NOMO-1 treated with dmso at 0.1 percent for 144 hours (cell line): ENCODE measurements around the gene TICRR.

Experiments
- DNase-seq: peaks from one replicate; lab custom pipeline; 2025; ENCODE audit not compliant: unreplicated experiment; lab: John Stamatoyannopoulos, UW

The TICRR gene

DNA sequence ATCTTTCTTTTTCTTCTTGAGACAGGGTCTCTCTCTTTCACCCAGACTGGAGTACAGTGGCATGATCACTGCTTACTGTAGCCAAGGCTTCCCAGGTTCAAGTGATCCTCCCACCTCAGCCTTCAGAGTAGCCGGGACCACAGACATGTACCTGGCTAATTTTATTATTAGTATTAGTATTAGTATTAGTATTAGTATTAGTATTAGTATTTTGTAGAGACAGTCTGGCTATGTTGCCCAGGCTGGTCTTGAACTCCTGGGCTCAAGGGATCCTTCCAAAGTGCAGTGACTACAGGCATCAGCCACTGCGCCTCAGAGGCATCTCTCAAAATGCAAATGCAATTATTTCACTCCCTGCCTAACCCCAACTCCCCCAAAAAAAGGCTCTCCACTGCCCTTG is 78.3 kb downstream of the TICRR start:
- no peak for DNase-seq

DNA sequence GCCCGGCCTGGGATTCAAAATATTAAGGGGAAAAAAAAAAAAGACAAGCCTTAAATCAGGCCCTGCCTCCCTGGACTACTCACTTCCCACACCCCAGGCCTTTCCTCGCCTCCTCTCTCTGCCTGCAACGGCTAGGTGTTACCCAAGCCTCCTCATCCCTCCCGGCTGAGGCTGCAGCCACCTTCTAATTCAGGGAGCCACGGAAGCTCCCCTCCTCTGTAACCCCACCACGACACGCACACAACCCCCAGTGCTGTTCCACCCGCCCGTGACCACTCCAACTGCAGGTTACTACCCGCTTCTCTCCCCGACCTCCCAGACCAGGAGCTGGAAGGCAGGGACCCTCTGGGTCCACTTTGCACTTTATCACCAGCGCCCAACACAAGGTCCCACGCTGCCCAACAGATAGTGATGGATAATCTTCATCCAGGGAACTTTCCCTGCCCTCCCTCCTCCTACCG is 79.1 kb downstream of the TICRR start:
- DNase-seq: no peak

DNA sequence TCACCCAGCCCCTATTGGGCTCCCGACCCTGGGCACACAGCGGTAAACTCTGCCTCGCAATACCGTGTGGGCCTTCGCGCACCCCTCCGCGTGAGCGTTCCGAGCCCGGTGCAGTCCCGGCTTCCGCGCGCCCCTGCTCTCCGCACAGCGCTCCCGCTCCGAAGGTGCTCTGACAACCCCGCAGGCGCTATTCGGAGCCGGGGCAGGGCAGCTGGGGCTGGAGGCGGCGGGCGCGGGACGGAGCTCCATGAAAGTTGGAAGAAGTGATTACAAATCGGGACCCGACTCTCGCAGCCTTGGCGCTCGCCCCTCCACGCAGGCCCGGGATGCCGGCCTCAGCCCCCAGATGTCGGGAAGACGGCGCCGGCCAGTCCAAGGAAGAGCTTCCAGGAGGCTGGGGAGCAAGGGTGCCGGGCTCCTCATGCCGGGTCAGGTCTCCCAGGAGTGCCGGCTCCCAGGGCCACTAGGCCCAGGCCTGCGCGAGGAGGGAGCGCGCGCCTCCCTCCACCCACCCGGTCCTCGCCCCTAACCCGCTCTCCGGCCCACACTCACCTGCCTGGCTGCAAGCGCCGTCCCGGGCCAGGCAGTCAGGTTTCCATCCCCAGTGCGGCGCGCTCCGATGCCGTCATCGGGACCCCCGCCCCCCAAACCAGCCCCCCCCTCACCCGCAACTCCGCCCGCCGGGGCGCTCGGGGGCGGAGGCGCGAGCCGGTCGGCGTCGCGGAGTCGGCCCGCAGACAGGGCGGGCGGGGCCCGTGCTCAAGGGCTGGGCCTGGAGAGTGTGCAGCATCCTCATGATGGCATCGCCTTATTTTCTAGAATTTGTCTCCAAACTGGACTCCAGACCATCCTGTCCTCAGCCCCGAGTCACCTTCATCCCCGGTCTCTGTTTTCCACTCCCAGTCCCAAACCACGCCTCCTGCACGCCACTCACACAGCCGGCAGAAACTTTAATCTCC is 79.9 kb downstream of the TICRR start, which contains the start of gene KIF7:
Gene KIF7 (minus strand): TSS at position 621 of the 959 bp plus-strand sequence. CDS start 2,537 bp downstream, outside the sequence.
- DNase-seq: no peak

DNA sequence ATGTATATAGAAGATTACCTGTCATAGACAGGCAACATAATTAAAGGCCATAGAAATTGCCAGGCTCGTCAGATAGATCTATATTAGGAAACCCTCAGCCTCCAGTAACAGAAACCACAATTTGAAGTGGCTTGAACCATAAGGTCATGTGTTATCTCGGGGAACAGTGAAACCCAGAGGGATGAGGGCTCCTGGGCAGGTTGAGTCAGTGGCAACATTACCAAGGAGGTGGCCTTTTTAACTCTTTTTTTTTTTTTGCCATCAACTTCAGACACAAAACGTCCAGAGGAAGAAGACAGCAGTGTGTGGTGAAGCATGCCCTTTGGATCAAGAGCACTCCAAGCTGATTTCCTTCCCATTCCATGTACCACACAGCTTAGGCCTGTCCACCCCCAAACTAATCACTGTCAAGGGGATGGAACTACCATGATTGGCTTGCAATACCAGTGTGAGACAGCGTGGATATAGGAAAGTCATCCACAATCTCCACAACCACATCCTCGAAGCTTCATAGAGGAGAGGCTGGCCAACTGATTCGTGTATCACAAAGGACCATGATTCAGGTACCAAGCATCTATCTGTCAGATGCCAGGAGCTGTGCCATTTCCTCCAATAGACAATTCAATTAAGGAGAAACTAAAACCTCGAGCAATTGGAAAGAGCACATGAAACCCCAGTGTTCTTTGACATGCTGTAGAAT is 81.0 kb downstream of the TICRR start:
- DNase-seq: no peak

DNA sequence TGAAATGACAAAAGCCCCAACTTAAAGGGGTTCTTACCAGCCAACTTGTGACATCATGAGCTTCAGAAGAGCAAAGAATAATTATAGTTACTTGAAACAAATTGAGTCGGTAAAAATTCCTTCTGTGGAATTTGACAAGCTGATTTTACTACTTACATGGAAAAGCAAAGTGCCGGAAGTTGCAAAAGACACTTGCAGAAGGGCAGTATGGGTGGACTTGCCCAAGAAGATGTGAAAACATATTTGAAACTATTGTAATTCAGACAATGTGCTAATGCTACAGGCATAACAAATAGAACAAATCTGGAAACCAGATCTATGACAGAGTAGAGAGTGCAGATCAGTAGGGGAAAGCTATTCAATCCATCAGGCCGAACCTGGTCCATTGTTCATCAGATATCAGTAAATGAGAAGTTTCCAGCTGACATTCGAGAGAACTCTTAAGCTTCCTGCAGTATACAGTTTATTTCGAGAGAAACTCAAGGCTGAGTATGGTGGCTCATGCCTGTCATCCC is 82.5 kb downstream of the TICRR start:
- DNase-seq: no peak

DNA sequence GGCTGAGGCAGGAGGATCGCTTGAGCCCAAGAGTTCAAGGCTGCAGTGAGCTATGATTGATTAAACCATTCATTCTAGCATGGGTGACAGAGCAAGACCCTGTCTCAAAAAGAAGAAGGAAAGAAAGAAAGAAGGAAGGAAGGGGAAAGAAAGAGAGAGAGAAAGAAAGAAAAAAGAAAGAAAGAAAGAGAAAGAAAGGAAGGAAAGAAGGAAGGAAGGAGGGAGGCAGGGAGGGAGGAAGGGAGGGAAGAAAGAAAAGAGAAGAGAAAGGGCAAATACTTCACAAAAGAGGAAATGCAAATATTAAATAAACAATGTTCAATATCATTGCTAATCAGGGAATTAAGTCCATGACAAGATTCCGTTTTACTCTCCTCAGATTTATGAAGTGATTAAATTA is 84.0 kb downstream of the TICRR start:
- no peak for DNase-seq

DNA sequence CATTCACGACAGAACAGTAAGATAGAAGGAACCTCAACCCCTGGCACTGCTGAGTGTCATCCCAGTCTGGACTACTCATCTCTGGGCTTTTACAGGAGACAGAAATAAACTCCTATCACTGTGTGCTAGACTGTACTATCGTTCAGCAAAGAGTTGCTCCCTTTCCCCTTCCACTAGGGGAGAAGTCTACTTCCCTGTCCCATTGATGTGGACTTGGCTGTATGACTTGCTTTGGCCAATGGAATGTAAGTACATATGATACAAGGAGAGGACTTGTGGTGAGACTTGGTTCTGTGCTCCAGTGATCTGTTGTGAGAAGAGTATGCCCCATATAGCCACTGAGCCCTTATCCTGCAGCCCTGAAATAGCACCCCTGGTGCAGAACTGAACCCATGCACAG is 85.3 kb downstream of the TICRR start:
- DNase-seq: no peak

DNA sequence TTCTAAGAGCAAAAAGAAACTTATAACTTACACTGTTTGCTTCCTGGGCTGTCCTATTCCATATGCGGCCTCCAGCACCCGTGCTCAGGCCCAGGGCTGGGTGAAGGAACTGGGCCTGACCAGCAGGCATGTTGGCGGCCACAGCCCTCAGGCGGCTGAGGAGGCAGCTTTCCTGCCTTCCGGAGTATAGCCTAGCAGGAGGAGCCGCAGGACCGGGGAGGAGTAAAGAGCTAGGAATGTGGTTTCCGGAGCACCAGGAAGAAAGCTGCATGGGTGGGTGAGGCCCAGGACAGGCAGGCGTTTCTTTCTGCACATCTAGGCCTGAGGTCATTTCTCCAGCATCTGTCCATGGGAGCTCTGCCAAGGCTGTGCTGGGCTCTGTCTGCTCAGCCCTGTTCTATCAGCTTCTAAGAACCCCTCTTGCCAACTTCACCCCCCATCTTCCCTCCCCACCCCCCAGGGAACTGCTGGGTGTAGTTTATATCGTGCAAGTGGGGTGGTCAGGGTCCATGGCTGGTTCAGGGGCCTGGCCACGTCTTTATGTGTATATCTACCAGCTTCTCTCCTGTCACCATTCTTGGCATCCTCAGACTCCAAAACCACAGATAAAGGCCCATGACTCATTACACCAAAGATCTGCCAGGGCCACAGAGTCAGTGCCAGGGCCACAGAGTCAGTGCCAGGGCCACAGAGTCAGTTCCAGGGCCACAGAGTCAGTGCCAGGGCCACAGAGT is 87.8 kb downstream of the TICRR start:
- no peak for DNase-seq

DNA sequence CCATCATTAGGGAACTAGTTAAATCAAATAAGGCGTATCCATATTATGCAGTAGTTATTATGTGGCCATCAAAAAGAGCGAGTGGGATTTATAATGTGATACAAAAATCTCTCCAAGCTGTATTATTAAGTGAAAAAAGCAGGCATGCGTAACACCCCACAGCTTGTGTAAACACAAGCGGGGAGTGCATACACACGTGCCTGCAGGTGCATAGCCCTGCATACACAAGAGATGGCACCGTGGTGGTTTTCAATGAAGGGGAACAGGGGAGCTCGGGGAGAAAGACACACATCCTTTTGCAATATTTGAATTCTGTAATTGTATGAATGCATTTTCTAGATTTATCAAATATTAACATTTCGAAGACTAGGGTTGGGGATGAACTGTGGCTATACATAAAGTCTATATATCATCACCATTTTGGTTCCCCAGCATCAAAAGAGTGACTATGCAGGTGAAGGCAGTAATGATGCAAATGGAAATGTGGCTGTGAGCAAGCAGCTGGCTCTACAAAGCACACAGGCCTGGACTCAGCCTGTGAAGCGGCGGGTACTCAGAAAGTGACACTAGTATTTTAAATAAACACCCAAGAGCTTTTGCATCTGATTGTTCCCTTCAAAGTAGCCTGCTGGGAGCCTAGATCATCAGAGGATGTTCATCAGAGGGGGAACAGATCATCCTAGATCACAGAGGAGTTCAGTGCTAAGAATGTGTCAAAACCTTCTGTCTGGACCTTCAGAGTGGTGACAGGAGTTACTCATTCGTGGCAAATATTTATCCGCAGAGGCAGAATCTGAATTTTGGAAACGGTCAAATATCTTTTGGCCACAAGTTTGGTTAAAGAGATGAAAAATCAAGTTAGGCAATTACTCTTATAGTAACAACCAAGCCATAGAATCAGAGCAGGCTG is 89.4 kb downstream of the TICRR start:
- no peak for DNase-seq

DNA sequence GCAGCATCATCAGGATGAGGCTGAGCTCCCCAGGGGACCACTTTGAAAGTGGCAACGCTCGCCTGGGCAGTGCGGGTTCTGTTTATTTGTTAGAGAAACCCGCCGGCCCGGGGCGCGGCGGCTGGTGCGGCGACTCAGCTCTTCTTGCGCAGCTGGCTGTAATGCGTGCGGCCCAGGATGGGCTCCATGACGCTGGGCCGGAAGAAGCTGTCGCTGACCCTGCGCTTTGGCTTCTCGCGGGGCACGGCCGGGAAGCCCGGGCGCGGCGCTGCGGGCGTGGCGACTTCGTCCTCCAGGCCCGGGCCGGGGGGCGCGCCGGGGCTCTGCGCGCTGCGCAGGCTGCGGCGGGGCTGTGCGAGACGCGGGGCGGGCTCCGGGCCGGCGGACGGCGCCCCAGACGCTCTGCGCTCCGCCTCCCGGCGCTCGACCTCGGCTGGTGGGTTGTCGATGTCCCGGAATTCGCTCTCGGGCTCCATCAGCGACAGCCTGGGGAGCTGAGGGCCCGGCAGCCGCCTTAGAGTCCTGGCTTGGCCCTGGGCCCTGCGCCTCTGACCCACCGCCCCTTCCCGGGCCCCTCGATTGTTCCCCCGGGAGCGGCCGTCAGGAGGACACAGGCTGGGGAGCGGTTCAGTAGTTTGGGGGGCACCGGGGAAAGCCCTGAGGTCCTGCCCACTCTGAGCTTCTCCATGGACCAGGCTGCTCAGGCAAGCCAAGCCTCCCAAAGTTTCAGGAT is 90.3 kb downstream of the TICRR start:
- DNase-seq: no peak

DNA sequence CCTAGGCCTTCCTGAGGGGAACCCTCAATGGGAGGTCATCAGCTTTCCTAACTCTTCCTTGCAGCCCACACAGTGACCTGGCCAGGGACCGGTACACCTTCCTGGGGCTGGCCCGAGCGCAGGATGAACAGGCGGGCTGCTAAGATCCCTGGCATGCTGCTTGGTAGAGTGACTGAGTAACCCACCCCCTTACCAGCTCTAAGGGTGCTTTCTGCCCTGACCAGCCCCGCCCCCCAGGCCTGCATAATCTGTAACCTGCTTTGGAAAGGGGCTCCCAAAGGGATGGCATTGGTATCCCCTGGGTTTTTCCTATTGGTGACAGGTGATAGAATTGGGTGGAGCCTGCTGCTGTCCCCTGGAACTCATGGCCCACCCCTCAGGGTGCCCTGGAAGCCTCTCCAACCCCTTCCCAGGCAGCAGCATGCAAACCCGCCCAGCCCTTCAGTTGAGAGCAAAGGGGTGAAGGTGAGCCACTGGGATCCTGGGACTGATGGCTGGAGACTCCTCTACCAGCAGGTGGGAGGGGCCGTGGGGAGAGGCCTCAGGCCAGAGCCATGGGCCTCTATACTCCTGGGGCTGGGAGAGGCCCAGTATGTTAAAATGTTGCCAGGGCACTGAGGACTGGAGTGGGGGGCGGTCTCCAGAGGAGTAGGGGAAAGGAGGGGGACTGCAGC is 91.1 kb downstream of the TICRR start:
- no peak for DNase-seq

DNA sequence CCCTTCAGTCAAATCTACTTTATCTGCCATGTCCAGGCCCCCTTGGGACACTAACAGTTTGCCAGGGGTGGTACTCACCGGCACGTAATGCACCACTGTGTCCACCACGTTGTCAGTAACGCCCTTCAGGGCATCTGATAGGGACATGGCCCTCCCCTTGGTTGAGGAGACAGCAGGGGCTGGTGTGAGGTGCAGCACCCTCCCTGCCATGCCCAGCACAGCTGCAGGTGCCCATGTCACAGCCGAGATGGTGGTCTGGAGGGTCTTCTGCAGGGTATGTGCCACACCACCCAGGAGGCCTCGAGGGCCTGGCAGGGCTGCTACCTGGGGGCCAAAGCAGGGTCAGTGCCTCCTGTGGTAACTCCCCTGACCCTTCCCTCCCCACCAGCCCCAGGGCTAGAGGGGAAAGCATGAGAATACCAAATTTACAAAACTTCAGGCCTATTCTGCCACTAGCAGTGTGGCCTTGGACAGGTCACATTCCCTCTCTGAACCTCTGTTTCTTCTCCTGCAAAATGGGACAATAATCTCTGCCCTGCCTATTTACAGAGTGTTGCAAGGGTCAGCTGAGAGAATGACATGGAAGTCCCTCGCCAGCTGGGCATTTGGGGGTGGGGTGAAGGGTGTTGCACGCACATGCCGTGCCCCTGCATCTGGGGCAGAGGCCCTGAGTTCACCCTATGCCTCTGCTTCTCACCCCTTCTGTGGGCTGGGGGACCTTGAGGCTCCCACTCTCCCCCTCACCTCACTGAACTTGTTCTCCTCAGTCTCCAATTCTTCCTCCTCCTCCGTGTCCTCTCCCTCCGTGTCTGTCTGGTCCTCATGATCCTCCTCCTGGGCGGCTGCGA is 91.8 kb downstream of the TICRR start:
- no peak for DNase-seq

DNA sequence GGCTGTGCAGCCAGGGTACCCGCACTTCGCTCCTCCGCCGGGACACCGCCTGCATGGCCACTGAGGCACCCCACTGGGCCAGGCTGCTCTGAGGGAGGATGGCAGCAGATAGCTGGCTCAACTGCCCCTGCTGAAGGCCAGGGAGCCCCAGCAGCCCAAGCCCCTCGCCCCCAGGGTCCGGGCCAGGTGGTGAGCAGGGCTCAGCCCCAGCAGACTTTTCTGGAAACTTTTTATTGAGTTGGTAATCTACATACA is 92.4 kb downstream of the TICRR start:
- DNase-seq: no peak

DNA sequence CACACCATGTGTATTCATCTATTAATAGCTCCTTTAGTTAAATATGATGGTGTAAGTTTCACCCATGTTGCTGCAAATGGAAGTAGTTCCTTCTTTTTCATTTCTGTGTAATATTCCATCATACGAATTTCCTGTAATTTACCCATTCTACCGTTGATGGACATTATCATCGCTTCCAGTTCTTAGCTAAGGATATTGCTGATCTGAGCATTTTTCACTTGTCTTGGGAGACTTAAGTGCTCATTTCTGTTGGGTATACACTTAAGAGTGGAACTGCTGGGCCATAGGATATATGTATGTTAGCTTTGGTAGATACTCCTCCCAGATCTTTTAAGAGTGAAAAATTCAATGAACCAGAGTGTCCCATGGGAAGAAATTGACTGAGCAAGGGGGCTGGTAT is 92.9 kb downstream of the TICRR start:
- no peak for DNase-seq

DNA sequence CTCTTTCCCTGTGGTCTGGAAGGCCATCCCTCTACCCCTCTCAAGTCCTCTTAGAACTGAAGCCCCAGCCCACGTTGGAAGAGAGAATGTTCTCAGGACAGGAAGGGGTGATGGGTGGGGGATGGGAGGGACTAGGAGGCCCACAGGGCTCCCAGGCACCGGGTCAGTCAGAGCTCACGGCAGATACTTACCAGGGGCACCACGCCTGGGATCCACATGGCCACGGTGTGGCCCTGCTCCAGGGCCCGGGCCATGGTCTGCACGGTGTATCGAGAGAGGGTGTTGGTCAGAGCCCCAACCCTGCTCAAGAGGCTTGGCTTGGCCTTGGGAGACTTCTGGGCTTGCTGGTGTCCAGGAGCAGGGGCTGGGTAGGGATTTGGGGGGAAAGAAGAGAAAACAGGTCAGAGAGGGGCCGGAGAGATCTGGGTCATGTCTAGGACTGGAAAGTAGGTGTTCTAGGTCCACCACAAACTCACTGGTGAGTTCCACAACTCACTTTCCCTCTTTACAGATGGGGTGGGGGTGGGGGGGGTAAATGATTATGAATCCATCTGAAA is 94.1 kb downstream of the TICRR start:
- DNase-seq: no peak

DNA sequence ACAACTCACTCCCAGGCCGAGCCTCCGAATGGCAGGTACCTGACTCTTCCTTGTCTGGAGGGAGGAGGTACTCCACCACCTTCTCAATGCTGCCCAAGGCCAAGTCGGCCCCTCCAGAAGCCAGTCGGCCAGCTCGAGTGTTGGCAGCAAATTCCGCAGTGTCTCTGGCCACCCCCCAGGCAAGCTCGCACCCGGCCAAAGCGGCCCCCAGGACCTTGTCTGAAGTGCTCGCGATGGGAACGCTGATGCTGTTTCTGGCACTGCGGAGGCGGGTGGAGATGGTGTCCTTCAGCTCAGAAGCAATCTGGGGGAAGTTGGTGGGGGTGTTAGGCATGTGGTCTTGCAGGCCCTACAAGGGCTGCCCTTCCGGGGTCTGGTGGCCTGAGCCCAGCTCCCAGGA is 94.7 kb downstream of the TICRR start:
- DNase-seq: no peak

DNA sequence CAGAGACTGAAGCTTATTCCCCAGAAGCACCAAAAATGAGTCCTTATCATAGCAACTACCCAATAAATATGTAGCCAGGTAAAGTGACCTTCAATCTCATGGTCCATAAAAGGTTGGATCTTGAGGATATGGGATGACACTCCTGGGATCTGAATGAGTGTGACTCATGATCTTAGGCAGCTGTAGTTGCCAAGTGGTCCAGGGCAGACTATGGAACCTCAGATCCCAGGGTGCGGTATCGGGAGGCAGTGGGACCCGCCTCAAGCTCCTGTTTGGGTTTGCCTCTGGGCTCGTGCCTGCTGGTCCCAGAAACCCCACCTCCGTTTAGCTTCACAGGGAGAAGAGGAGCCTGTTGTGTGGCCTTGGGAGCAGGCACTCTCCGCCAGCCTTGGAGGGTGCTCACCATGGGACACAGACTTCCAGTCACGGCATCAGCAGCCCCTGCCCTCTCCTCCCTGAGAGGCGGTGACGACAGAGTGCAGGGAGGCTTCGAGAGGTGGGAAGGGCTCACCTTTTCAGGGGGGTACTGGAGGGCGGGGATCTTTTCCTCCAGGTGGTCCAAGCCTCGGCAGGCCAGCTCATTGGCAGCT is 95.8 kb downstream of the TICRR start:
- no peak for DNase-seq

DNA sequence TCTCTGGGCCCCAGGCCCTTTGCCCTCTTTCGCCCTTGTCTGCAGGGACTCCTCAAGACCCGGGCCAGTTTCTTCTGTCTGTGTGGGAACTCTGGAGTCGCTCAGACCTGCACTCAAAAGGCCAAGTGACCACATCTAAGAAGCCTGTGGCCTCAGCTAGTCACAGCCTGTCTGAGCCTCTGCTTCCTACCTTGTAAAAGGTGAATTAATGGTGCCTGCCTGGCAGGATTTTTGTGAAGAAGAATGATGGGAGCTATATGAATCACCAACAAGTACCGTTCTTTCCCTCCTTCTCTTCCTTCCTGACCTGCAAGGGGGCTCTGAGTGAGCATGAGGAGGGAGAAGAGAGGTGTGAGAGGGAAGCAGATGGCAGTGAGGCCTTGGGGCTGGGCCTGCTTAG is 96.4 kb downstream of the TICRR start:
- no peak for DNase-seq
